GM13977 (cell line): ENCODE data around the gene HERC6.

Source experiments
- DNase-seq: peaks from one replicate; pipeline ENCODE4 v3.0.0; 2012; ENCODE audit warnings: low spot score
- CTCF ChIP-seq: IDR thresholded peaks from 2 replicates; pipeline ENCODE4 v1.5.1; 2012; ENCODE audit warnings: mild to moderate bottlenecking, control low read depth; ENCODE audit not compliant: insufficient read depth; ENCODE audit errors: extremely low read depth, missing control alignments
- in situ Hi-C: fragments of 300-500 bp; cut with MboI; formaldehyde crosslinking; loops from one replicate; pipeline ENCODE4 v1.12.0; 2022; ENCODE audit warnings: low sequenced_read_pairs, low pct_unique_long_range_greater_than_20kb, mixed read lengths, inconsistent platforms; ENCODE audit not compliant: unreplicated experiment

Gene HERC6

GRCh38 chr4:88451205-88451604 is 72.6 kb downstream of the HERC6 start:
- TF ChIP-seq CTCF: no peak
- in situ Hi-C loops: no loop called here
- no peak for DNase-seq

GRCh38 chr4:88452912-88453311 is 74.3 kb downstream of the HERC6 start:
- no peak for TF ChIP-seq CTCF
- no peak for DNase-seq
- in situ Hi-C loops: no loop called here

- TF ChIP-seq CTCF: peak; percentile 29
- in situ Hi-C loops: no loop called here
Observed at GRCh38 chr4:88456670-88457306, 78.1 kb downstream of the HERC6 start, which contains the start of gene HERC5. Gene HERC5, plus strand, starts transcription at chr4:88457119. Its CDS starts 151 bp downstream, at chr4:88457270.

DNA sequence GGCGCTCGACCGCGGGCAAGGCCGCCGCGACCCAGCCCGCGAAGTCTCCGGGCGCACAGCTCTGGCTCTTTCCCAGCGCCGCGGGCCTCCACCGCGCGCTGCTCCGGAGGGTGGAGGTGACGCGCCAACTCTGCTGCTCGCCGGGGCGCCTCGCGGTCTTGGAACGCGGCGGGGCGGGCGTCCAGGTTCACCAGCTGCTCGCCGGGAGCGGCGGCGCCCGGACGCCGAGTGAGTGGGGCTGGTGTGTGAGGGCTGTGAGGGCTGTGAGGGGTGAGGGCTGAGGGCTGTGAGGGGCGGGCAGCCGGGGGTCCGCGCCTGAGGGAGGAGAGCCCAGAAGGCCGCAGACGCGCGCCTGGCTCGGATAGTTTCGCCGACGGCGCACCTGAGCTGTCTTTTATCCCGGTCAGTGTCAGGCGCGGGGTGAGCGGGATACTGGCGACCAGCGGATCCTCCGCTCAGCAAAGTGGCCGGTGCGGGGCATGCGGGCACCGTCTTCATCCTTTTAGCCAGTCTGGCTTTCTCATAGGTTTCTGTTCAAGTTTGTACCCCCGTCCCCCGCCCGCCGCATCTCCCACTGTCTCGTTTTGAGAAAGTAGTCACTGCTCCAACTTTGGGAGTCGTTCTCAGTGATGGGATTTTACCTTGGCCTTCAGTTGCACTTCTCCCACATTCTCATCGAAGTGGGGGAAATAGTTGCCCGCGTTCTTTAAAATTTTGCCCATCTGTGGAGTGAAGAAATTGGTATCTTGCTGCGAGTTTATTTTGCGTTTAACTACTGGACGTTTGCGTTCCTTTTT is 78.9 kb downstream of the HERC6 start:
- DNase-seq: no peak
- no peak for TF ChIP-seq CTCF
- in situ Hi-C loops: no loop called here

More at GRCh38 chr4:88456670-88457306, 78.1 kb downstream of the HERC6 start, which contains the start of gene HERC5:
- DNase-seq: peak; percentile 97

GRCh38 chr4:88458104-88458740 is 79.6 kb downstream of the HERC6 start:
- DNase-seq: no peak
- in situ Hi-C loops: no loop called here
- no peak for TF ChIP-seq CTCF

- no peak for DNase-seq
- in situ Hi-C loops: no loop called here
- TF ChIP-seq CTCF: no peak
Observed at GRCh38 chr4:88465653-88466192, 87.1 kb downstream of the HERC6 start.
